ENCODE measurements around the gene CFAP53. TPM values are rescaled to one million over a fixed set of nuclear protein-coding genes. Genes with fewer than 3 reads are reported as not detected.
"Not testable (repeated sequence)": the region's sequence is repeated elsewhere in the genome, so short reads cannot be mapped to it uniquely, and the experiment has no call there.

CFAP53 gene
- total RNA-seq, 1 donor from 2014 or later, result 0.69 TPM

GRCh38 chr18:50298443-50299284 lies 32.4 kb upstream of the CFAP53 start:
- peak overlapping the region; percentile 64 for H3K4me3 ChIP-seq (ENCODE audit: low read depth, low read length)

GRCh38 chr18:50297621-50298442 lies 31.5 kb upstream of the CFAP53 start:
- TF ChIP-seq CTCF (conservative IDR thresholded peaks at IDR 0.05; ENCODE audit: low read depth, low read length), result no peak
- peak overlapping the region; percentile 64 for H3K4me3 ChIP-seq (ENCODE audit: low read depth, low read length)
- peak; percentile 13 for DNase-seq (ENCODE audit: low read depth)

More at GRCh38 chr18:50298443-50299284, 32.4 kb upstream of the CFAP53 start:
- DNase-seq (ENCODE audit: low read depth), result no peak
- TF ChIP-seq CTCF (conservative IDR thresholded peaks at IDR 0.05; ENCODE audit: low read depth, low read length), result no peak

- H3K4me3 ChIP-seq (ENCODE audit: low read depth, low read length), result no peak overlapping the region
- no peak for DNase-seq (ENCODE audit: low read depth)
- no peak for TF ChIP-seq CTCF (conservative IDR thresholded peaks at IDR 0.05; ENCODE audit: low read depth, low read length)
Observed at GRCh38 chr18:50293039-50293438, 26.7 kb upstream of the CFAP53 start.

GRCh38 chr18:50289108-50289443 lies 22.8 kb upstream of the CFAP53 start:
- H3K4me3 ChIP-seq (ENCODE audit: low read depth, low read length), result no peak overlapping the region
- TF ChIP-seq CTCF (conservative IDR thresholded peaks at IDR 0.05; ENCODE audit: low read depth, low read length), result no peak
- no peak for DNase-seq (ENCODE audit: low read depth)

GRCh38 chr18:50288348-50289107 lies 22.2 kb upstream of the CFAP53 start:
- peak overlapping the region; percentile 68 for H3K4me3 ChIP-seq (ENCODE audit: low read depth, low read length)
- not testable (repeated sequence) for DNase-seq (ENCODE audit: low read depth)

GRCh38 chr18:50287441-50288347 lies 21.4 kb upstream of the CFAP53 start, which contains the start of gene CXXC1:
CXXC1 (minus strand) TSS chr18:50287692; CDS start chr18:50287589, 103 bp downstream.
- peak within 1 kb of the TSS; percentile 68 for H3K4me3 ChIP-seq (ENCODE audit: low read depth, low read length)
- TF ChIP-seq CTCF (conservative IDR thresholded peaks at IDR 0.05; ENCODE audit: low read depth, low read length), result peak; percentile 38
- peak; percentile 94 for DNase-seq (ENCODE audit: low read depth)

Data from epithelial cell of proximal tubule (primary cell).